Measurements from ENCODE around the gene GMCL1. TPM values are rescaled to one million over a fixed set of nuclear protein-coding genes. Genes with fewer than 3 reads are reported as not detected.

The GMCL1 gene, protein sequence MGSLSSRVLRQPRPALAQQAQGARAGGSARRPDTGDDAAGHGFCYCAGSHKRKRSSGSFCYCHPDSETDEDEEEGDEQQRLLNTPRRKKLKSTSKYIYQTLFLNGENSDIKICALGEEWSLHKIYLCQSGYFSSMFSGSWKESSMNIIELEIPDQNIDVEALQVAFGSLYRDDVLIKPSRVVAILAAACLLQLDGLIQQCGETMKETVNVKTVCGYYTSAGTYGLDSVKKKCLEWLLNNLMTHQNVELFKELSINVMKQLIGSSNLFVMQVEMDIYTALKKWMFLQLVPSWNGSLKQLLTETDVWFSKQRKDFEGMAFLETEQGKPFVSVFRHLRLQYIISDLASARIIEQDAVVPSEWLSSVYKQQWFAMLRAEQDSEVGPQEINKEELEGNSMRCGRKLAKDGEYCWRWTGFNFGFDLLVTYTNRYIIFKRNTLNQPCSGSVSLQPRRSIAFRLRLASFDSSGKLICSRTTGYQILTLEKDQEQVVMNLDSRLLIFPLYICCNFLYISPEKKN
- total RNA-seq (10 to 100 TPM in 2 of 6 donors, 1 to 10 TPM in 4; 9.2 to 15.4 (median 9.4) TPM), polyA plus RNA-seq (10 to 100 TPM in 1 of 2 donors, 1 to 10 TPM in 1; 7.6 to 12.9 TPM)

GRCh38 chr2:69829256-69830044 lies at the start of gene GMCL1:
Gene GMCL1 (plus strand): TSS chr2:69829660. CDS start chr2:69829893, 233 bp downstream.
- Histone ChIP-seq H3K27ac (peak within 1 kb of the TSS; percentile 64 to 96 (median 84)), H3K27me3 (no peaks in the 10 kb centered on the region), H3K9me3 (no peaks in the 10 kb centered on the region), H3K4me3 (peak within 1 kb of the TSS; percentile 89 to 99 (median 94)), H3K4me1 (peaks cover 0 to 11% (median 4%) of the 10 kb centered on the region in 3 donors), H3K36me3 (peaks cover 0 to 5% (median 0%) of the 10 kb centered on the region in 3 donors)
- DNase-seq (peak; percentile 95 to 100 (median 98)), ATAC-seq (peak; percentile 92 to 97 (median 94)), FAIRE-seq (no peak)
- intact Hi-C loops (cut with DNase I): no loop called here
- WGBS, 2 donors: 0% methylated on average over 66 to 74 of the region's 74 CpGs
- TF ChIP-seq, protein P1, sequence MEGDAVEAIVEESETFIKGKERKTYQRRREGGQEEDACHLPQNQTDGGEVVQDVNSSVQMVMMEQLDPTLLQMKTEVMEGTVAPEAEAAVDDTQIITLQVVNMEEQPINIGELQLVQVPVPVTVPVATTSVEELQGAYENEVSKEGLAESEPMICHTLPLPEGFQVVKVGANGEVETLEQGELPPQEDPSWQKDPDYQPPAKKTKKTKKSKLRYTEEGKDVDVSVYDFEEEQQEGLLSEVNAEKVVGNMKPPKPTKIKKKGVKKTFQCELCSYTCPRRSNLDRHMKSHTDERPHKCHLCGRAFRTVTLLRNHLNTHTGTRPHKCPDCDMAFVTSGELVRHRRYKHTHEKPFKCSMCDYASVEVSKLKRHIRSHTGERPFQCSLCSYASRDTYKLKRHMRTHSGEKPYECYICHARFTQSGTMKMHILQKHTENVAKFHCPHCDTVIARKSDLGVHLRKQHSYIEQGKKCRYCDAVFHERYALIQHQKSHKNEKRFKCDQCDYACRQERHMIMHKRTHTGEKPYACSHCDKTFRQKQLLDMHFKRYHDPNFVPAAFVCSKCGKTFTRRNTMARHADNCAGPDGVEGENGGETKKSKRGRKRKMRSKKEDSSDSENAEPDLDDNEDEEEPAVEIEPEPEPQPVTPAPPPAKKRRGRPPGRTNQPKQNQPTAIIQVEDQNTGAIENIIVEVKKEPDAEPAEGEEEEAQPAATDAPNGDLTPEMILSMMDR (IDR thresholded peaks at IDR 0.05): no peak

DNA sequence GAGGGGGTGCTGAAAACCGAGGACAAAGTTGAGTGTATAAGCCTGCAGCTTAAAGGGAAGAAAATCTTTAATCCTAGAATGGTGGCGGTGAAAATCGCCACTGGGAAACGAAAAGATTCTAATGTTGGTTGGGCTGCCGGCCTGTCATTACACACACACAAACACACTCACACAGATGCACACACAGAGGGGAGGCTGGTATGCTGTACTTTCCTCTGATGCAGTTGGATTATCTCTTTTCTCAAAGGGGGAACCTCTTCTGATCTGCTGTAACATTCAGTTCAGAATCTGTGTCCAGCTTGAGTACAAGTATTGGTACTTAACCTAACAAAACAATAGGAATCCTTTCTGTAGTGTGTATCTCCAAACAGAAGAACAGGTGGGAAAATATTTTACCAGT lies 48.5 kb upstream of the GMCL1 start:
- H3K9me3 ChIP-seq: no peaks in the 10 kb centered on the region
- no peaks in the 10 kb centered on the region for H3K36me3 ChIP-seq
- peak in 3 of 4 donors; percentile 22 to 43 (median 29) for ATAC-seq
- TF ChIP-seq, protein P1 (IDR thresholded peaks at IDR 0.05): no peak
- no peaks in the 10 kb centered on the region for H3K27me3 ChIP-seq
- H3K4me3 ChIP-seq: no peak overlapping the region
- intact Hi-C loops (cut with DNase I): no loop called here
- 10 to 16% methylated on average over 5 of the region's 5 CpGs for WGBS, 2 donors
- H3K27ac ChIP-seq: peak overlapping the region; percentile 33 to 75 (median 60)
- no peak for DNase-seq
- H3K4me1 ChIP-seq: peaks cover 52 to 75% (median 68%) of the 10 kb centered on the region in 3 donors
- FAIRE-seq: no peak

DNA sequence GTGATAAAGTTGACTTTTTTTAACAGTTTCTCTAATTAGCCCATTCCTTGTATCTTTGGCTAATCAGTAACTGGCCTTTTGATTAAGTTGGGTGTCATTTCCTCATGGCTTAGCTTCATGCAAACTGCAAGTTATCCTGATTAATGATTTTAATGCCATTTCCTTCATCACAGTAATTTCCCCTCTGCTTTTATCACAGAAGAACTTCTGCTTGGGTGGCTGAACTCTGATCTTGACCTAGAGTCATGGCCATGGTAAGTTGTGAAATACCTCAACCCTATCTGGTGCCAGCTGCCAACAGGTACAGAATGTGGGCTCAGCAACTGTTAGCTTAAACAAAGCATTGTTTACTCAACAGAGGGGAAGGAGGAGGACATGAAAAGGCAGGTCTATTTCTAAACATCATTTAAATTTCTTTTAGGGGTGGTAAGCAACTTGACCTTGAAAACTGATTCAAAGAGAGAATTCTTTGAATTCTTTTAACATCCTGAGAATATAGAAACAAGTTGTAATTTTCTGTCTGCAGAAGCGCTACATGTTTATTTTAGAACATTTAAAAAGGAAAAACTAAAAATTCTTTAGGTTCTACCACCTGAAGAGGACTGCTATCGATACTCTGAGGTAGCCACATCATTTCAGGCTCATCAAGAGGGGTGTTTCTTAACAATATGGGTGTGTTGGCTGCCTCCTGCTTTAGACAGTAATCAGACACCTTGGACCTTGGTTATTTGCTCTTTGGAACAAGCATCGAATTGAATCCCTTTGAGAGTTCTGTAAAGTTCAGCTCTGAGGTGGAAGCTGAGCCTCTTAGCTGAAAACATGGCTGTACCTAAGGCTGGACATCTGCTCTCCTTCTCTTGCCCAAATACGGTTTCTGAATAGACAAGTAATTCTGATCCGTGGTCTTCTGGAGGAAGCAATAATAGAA lies 47.9 kb upstream of the GMCL1 start:
- TF ChIP-seq, protein P1 (IDR thresholded peaks at IDR 0.05): no peak
- DNase-seq: peak in 4 of 6 donors; percentile 45 to 83 (median 72)
- WGBS, 2 donors: 5 to 13% methylated on average over 5 of the region's 5 CpGs
- Histone ChIP-seq H3K27ac (peak overlapping the region; percentile 9 to 75 (median 67)), H3K36me3 (no peaks in the 10 kb centered on the region), H3K4me1 (peaks cover 54 to 75% (median 75%) of the 10 kb centered on the region in 3 donors), H3K9me3 (no peaks in the 10 kb centered on the region), H3K27me3 (no peaks in the 10 kb centered on the region), H3K4me3 (no peak overlapping the region)
- intact Hi-C loops (cut with DNase I): no loop called here
- peak; percentile 76 to 85 (median 84) for ATAC-seq
- FAIRE-seq: no peak

DNA sequence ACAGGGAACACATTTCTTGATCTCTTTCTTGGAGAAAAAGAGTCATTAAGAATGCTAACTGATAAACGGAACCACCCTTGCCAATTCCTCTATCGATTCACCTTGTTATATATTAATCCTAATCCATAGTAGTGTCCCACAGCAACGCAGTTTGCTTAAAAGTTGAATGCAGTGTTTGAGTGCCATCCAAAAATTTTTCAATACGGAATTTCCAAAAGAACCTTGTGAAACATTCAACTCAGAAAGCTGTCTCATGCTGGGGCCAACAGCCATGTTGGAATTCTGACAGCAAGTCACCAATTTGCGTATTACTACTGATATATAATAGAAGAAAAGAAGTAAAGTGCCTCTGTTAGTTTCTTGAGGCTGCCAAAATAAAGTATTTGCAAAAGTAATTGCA lies 45.2 kb upstream of the GMCL1 start:
- intact Hi-C loops (cut with DNase I): no loop called here

More for the DNA sequence above, 45.2 kb upstream of the GMCL1 start:
- Histone ChIP-seq H3K9me3 (no peaks in the 10 kb centered on the region), H3K27ac (peak overlapping the region; percentile 1 to 75 (median 44)), H3K4me1 (peaks cover 53 to 76% (median 69%) of the 10 kb centered on the region in 3 donors), H3K27me3 (no peaks in the 10 kb centered on the region), H3K4me3 (no peak overlapping the region), H3K36me3 (peaks cover 0 to 18% (median 0%) of the 10 kb centered on the region in 3 donors)
- WGBS, 2 donors: 14 to 15% methylated on average over 5 of the region's 5 CpGs
- TF ChIP-seq, protein P1 (IDR thresholded peaks at IDR 0.05): no peak
- FAIRE-seq: no peak
- peak in 1 of 6 donors; percentile 42 for DNase-seq
- ATAC-seq: peak in 1 of 4 donors; percentile 20
